Fibroblast of skin of right biceps (primary cell): Measurements from ENCODE around the gene GRIK4.
"Not testable (repeated sequence)": the region's sequence is repeated elsewhere in the genome, so short reads cannot be mapped to it uniquely, and the experiment has no call there.

Experiments used
- DNase-seq: peaks from one replicate; pipeline ENCODE4 v3.0.0-alpha.2; 2013

GRIK4 gene

GRCh38 chr11:120974965-120975364, 463.4 kb downstream of the GRIK4 start:
- DNase-seq, result peak; percentile 14

DNA sequence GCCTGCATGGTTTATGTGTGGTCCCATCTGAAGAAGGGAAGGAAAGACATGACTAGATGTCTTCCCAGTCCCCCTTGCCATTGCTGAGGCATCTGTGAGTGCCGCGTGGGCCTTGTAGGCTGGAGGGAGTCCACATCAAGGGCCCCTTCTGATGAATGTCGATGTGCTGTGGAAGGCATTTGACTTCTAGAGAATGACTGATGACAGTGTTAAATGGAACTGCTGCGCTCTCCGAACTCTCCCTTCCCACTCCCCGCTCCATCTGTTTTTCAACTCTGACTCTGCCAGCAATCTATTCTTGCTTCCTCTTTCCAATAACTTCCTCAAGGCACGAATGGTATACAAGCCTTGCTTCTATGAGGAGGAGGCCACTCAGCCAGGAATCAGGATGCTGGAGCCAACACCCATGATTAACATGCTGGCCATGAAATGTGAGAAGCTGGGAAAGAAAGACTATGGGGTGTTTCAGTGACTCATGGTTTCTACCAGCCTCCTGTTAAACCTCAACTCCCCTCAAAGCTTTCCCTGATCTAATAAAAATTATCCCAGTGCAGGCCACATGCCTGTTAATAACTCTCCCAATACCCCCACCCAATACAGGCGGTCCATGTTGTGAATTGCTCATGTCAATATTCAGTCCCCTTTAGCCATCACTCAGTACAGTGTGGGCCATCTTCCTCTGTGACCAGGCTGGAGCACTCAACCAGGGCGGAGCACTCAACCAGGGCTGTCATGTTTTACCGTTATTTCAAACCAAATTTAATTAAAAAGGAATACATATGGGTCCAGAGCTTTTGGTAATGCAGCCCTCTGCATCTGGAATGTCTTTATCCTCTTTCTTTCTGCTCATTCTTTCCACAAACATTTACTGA, 466.0 kb downstream of the GRIK4 start:
- peak; percentile 45 for DNase-seq

DNA sequence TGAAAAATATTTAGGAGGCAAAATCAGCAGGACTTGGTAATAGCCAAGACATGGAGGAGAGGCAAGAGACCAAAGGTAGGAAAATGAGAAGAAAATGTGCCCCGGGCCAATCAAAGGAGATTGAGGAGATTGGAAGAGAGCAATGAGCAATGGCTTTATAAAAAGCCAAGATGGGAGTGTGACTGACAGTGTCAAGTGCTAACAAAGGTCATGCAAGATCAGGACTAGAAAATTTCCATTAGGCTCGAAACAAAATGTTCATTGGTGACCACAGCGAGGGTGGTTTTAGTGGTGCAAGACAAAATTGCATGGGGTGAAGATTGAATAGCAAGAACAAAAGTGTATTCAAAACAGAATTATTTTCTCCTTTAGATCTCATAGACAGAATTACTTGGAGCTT, 467.2 kb downstream of the GRIK4 start:
- DNase-seq, result no peak

DNA sequence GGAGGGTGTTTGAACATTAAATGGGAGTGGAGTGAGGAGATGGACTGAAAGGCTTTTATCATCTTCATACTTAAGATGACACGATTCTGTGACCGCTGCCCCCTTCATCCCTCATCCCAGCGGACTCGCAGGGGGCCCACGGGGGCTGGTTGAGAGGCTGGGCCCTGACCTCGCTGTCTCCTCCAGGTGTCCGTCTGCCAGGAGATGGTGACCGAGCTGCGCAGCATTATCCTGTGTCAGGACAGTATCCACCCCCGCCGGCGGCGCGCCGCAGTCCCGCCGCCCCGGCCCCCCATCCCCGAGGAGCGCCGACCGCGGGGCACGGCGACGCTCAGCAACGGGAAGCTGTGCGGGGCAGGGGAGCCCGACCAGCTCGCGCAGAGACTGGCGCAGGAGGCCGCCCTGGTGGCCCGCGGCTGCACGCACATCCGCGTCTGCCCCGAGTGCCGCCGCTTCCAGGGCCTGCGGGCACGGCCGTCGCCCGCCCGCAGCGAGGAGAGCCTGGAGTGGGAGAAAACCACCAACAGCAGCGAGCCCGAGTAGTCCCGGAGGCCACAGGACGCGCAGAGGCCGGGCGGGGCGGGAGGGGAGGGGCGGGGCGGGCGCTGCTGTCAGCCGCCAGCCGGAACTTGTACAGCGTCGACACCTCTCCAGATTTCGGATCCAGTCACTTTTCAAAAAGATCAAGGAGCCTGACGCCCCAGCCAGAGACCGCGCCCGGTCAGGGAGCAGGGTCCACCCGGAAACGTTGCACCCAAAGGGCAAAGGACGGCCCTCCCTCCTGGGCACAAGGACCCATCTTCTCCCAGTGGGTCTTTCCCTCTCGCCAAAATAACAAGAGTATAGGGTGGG, 474.4 kb downstream of the GRIK4 start:
- DNase-seq, result peak; percentile 59

DNA sequence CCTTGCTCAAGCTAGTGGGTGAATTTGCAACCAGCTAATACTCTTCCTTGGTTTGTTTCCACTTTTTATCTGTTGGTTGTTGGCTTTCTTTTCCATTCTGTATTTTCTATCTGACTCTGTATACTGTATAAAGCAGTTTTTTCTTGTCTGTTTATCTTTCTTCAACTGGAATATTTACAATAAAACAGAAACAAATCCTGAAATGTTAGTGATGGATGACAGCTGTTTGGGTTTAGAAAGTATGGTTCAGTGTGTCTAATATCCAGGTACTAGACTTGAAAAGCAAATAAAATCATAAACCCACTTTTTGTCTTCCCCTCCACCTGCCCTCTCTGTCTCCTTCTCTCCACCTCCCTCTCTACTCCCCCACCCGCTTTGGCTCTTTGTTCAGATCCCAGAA, 477.1 kb downstream of the GRIK4 start:
- DNase-seq, result no peak

DNA sequence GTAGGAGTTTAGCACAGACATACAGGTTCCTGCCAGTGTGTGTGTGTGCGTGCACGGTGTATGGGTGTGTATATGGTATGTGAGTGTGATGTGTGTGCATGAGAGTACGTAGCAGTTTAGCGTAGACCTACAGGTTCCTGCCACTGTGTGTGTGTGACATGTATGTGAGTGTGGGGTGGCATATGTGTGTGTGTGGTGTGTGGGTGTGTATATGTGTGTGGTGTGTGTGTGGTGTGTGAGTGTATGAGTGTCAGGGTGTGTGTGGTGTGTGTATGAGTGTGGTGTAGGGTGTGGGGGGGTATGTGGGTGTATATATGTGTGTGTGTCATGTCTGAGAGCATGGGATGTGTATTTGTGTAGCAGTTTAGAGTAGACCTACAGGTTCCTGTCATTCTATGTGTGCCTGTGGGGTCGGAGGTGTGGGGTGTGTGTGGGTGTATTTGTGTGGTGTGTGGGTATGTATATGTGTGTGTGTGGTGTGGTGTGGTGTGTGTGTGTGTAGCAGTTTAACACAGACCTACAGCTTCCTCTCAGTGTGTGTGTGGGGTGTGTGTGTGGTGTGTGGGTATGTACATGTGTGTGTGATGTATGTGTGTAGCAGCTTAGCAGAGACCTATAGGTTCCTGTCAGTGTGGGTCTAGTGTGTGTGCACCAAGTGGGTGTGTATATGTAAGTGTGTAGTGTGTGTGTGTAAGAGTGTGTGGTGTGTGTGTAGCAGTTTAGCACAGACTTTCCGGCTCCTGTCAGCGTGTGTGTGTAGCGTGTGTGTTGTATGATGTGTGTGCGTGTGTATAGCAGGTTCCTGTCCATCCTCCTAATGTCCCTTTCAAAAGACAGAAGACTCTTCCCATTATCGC, 480.5 kb downstream of the GRIK4 start:
- no peak for DNase-seq

DNA sequence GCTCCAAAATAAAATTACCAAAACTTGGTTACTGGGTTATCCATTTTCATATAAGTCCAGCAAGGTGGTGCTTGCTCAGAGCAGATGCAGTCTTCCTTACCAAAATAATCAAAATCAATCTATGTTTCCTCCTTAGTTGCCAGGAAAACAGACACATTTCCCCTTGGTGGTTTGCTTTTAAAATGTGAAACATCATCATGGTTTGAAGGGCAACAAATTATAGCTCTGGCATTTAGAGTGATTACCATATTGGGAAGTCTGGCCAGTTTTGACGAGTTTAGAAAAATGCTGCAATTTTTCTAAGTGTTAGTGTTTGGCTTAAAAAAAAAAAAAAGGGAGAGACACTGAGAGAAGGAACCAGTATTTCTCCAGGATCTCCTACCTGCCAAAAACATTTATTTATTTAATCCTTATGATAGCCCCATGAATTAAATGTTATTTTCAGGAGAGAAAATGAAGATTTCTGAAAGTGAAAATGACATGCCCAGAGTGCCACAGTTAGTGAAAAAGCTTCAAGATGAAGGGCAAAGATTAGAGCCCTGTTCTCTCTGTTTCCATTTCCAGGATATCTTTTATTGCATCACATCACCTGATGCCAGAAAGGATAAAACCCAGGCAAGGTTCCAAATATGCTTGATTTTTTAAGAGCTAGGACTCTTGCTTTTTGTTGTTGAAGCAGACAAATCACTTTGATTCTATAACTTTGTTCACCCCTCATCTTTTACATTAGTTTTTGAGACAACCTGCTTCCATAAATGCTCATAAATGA, 482.7 kb downstream of the GRIK4 start:
- DNase-seq, result no peak

DNA sequence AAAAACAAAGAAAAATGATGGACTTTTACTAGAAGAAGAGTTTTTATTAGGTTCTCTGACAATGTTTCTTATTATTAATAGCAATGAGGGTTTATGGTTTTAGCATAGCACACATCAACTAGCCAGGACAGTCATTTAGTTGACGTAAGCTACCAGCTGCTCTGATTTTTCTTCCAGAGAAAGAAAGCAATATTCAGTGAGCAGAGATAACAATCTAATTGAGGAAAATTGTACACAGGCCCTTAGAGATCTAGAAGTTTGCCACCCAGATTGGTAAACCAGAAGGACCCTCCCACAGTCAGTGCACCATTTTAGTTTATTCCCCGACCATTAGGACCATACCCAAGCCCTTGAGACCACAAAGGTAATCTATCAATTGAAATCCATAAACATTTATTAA, 483.6 kb downstream of the GRIK4 start:
- no peak for DNase-seq

- DNase-seq, result no peak
Measured at GRCh38 chr11:120996973-120997372, 485.4 kb downstream of the GRIK4 start.

GRCh38 chr11:120998581-120998980, 487.0 kb downstream of the GRIK4 start:
- DNase-seq, result no peak

DNA sequence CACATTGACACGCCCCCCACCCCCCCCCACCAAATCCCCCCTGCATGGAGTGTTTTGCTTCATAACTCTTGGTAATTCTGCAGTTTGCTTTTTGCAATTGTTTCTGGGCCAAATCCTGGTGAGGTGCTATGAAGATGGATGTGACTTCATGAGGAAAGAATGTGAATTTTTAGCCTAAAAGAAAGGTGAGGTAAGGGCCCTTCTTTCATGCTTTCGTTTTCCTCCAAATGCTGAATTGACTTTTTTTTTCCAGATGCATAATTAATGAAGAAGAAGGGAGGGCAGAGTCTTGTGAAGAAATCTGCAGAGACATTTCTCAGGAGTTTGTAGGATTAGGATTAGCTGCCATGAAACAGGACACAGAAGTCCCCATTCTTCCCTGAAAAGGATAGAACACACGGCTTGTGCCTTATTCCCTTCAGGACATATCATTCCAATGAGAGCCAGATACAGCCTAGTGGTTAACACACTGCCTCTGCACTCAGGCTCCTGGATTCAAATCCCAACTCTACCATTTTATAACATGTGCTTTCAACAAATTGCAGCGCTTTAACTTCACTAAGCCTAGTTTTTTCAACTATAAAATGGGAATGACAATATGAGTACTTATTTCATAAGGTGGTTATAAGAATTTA, 492.8 kb downstream of the GRIK4 start:
- DNase-seq, result no peak

- DNase-seq, result no peak
Measured at GRCh38 chr11:121006922-121007321, 495.4 kb downstream of the GRIK4 start.

- DNase-seq, result no peak
Measured at GRCh38 chr11:121008551-121008950, 497.0 kb downstream of the GRIK4 start.

DNA sequence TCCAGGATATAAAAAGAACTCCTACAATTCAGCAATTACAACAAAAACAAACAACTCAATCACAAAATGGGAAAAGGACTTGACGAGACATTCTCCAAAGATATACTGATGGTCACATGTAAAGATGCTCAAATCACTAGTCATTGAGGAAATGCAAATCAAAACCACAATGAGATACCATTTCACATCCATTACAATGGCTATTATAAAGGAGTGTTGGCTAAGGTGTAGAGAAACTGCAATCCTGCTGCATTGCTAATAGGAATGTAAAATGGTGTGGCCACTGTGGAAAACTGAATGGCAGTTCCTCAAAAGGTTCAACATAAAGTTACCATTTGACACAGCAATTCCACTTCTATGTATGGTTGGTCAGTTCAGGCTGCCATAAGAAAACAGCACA, 500.5 kb downstream of the GRIK4 start:
- DNase-seq, result no peak

DNA sequence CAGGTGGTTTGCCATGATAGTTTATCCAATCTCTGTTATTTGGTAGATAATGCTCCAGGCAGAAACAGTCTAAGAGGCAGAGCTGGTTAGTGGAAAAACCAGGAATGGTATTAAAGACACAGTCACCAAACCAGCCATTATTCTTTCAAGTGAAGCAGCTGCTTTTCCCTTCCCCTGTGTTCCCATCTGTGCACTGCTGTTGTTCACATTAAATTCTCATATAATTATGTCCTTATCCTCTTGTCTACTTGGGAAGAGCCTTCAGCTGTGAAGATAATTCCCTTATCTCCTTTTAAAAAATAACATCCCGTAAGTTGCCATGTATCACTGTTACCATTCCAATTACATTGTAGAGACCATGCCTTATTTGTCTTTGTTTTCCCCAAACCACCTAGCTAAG, 507.2 kb downstream of the GRIK4 start:
- DNase-seq, result no peak

- not testable (repeated sequence) for DNase-seq
Measured at GRCh38 chr11:121021718-121022117, 510.2 kb downstream of the GRIK4 start.

DNA sequence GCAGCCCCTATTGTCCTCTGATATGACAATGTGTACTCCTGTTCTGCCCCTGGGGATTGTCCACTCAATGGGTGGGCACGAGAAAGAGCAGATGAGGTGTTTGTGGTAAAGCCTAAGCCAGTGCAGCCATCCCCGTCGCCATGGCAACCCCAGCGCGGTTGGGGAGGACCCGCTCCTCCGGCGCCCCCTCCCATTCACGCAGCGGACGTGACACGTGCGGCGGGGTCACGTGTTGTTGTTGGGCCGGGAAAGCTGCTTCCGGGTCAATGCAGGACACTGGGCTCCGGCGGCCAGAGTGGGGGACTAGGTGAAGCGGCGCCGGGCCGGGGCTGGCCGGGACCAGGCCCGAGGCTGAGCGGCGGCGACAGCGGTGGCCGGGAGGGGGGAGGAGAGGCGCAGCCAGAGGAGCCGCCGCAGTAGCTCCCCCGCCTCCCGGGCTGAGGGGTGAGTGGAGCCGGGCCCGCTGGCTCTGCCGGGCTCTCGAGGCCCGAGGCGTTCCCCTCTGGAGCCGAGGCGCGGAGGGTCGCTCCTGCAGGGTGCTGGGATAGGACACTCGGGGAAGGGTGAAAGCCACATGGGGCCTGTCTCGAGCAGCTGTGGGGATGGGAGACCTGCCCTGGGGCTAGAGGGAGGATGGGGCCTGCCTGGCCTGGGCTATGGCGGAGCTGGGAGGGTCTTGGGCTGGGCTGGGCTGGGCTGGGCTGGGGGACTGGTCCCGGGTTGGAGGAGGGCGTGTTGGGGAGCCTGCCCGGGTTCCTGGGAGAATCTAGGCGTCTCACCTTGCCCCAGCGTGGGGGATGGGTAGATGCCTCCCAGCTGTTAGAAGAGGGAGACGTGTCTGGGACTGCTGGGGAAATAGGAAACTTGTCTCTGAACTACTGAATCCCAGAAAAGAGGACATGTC, 512.6 kb downstream of the GRIK4 start, which contains the start of gene TBCEL:
TSS of gene TBCEL (plus strand) at position 255 of the 904 bp plus-strand sequence. CDS start 21,589 bp downstream, outside the sequence.
- peak; percentile 85 for DNase-seq

DNA sequence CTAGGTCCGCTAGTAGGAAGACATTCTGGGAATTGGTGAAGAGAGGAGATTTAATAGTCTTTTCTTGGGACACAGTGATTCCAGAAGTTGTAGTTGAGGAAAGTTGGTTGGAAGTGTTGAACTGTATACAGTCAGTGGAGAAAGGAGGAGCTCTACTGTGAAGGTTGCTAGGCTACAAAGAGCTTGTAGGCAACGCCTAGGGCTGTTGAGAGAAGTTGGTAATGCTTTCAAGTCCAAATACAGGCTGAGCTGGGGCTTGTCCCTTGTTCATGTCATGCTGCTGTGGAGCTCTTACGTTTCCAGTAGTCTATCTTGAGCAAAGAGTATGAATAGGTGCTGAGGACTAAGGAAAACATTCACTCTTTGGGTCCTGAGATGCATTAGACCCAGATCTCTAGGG, 513.4 kb downstream of the GRIK4 start:
- DNase-seq, result no peak

GRCh38 chr11:121029153-121029552, 517.6 kb downstream of the GRIK4 start:
- DNase-seq, result no peak

DNA sequence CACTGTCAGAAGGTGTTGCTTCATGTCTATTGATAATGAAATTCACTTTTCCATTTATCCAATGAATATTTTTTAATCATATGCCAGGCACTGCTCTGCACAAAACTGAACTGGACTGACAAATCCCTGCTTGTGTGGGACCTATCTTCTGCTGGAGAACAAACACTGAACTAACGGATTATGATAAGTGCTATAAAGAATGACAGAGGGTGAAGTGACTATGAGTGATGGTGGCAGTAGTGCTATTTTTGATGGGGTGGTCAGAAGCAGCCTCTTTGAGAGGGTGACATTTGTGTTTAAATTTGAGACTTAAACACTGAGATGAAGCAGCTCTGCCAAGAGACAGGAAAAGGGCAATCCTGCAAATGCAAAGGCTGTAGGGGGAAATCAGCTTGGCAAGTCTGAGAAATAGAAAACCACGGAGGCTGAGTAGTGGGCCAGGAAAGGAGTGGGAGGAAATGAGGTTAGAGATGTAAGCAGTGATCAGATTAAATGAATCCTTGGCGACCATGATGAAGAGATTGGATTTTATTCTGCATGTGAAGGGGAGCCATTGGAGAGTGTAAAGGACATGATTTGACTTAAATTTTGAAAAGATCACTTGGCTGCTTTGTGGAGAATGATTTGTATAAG, 518.4 kb downstream of the GRIK4 start:
- no peak for DNase-seq
